Mucosa of stomach (tissue), 1 donor: Measurements from ENCODE around the gene GLRX2.
A peak's percentile ranks its signal among the peaks of the same experiment; 100 is the strongest.

ENCODE experiments used
- H3K27me3 ChIP-seq: one replicate; pipeline ENCODE4 v1.7.0; 2013; ENCODE audit warnings: mild to moderate bottlenecking, low read length; ENCODE audit not compliant: control insufficient read depth, insufficient read depth
- H3K36me3 ChIP-seq: one replicate; pipeline ENCODE4 v1.7.0; 2013; ENCODE audit warnings: low read length; ENCODE audit not compliant: control insufficient read depth, insufficient read depth
- H3K4me1 ChIP-seq: one replicate; pipeline ENCODE4 v1.7.0; 2013; ENCODE audit warnings: mild to moderate bottlenecking, low read length; ENCODE audit not compliant: control insufficient read depth, insufficient read depth
- H3K4me3 ChIP-seq: one replicate; pipeline ENCODE4 v1.7.0; 2013; ENCODE audit warnings: low read length
- H3K9ac ChIP-seq: one replicate; pipeline ENCODE4 v1.7.0; 2013; ENCODE audit warnings: mild to moderate bottlenecking, low read length, moderate library complexity
- H3K9me3 ChIP-seq: one replicate; pipeline ENCODE4 v1.7.0; 2013; ENCODE audit warnings: mild to moderate bottlenecking, low read length, moderate library complexity; ENCODE audit not compliant: control insufficient read depth
- donor health status: Pancreatic carcinoma.

GLRX2 gene

DNA sequence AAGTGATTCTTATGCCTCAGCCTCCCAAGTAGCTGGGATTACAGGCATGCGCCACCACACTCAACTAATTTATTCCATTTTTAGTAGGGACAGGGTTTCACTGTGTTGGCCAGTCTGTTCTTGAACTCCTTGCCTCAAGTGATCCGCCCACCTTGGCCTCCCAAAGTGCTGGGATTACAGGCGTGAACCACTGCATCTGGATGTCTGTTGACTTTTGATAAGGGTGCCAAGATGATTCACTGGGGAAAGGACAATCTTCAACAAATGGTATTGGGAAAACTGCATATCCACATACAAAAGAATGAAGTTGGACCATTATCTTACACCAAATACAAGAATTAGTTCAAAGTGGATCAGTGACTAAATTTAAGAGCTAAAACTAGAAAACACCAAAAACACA lies 26.0 kb downstream of the GLRX2 start:
- no peaks in the 10 kb centered on the region for H3K4me1 ChIP-seq
- no peak overlapping the region for H3K4me3 ChIP-seq
- peaks cover 7% of the 10 kb centered on the region for H3K36me3 ChIP-seq
- H3K9me3 ChIP-seq = no peaks in the 10 kb centered on the region
- no peaks in the 10 kb centered on the region for H3K27me3 ChIP-seq
- no peak overlapping the region for H3K9ac ChIP-seq

DNA sequence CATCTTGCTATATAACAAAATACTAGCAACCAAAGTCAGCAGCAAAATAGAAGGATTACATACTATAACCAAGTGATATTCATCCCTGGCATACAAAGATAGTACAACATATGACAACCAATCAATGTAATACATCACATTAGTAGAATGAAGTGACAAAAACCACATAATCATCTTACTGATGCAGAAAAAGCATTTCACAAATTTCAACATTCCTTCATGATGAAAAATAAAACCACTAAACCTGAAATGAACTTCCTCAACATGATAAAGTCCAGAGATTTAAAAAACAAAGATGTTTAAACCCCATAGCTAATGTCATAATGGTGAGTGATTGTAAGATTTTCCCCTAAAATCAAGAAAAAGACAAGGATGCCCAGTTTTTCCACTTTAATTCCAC lies 27.2 kb downstream of the GLRX2 start:
- peaks cover 7% of the 10 kb centered on the region for H3K36me3 ChIP-seq
- H3K27me3 ChIP-seq = no peaks in the 10 kb centered on the region
- no peak overlapping the region for H3K4me3 ChIP-seq
- no peak overlapping the region for H3K9ac ChIP-seq
- no peaks in the 10 kb centered on the region for H3K9me3 ChIP-seq
- H3K4me1 ChIP-seq = no peaks in the 10 kb centered on the region

DNA sequence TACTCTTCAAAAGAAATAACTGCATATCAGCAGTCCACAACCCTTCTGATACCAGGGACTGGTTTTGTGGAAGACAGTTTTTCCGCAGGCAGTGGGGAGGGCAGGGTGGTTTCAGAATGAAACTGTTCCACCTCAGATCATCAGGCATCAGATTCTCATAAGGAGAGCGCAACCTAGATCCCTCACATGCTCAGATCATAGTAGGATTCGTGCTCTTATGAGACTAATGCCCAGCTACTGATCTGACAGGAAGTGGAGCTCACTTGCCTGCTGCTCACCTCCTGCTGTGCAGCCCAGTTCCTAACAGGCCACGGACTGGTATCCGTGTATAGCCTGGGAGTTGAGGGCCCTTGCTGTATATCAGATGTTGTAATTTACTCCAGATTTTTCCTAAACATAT lies 34.3 kb downstream of the GLRX2 start:
- Histone ChIP-seq H3K9me3 (no peaks in the 10 kb centered on the region), H3K4me1 (no peaks in the 10 kb centered on the region), H3K9ac (no peak overlapping the region), H3K36me3 (no peaks in the 10 kb centered on the region), H3K27me3 (no peaks in the 10 kb centered on the region), H3K4me3 (no peak overlapping the region)

DNA sequence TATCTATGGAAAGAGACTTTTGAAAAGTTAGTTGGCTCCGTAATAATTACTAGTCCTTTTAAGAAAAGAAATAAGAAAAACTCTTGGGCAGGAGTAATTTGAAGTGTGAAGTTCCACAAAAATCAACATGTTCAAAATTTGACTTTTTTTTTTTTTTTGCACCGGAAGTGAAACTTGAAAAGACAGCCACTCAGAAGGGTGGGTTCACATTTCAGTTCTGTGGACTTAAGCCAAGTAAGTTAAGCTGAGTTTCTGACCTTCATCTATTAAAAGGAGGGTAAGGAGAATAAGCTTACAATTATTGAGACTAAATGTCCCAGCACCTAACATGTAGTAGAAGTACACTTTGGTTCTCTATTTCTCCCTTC lies 34.8 kb downstream of the GLRX2 start:
- no peak overlapping the region for H3K4me3 ChIP-seq
- H3K27me3 ChIP-seq = no peaks in the 10 kb centered on the region
- no peaks in the 10 kb centered on the region for H3K4me1 ChIP-seq

DNA sequence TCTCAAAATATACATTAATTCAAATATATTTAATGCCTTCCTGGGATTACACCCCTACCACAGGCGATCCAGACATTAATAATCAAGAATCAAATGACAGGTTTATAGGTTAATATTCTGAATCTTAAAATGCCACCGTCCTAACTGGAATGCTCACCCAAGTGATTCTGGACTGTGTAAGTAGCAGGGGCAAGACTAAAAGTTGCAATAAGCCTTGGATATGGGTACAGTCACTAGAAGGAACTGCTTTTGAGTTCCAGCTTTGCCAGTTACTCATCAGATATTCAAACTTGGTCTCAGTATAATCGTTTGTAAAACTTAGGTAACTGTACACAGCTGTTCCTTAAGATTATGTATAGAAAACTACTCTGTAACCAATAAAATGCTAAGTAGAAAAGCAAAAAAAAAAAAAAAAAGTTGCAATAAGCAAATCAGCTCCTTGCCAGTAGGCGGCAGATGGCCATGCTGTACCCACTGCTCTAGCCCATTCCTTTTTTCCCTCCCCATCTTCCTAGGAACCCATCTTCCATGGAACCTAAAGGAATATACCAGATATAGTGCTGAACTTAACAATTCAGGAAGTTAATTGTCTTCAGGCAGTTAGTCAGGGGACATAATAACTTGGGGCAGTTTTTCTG lies 35.3 kb downstream of the GLRX2 start:
- no peak overlapping the region for H3K4me3 ChIP-seq
- no peaks in the 10 kb centered on the region for H3K4me1 ChIP-seq
- no peaks in the 10 kb centered on the region for H3K27me3 ChIP-seq
- H3K9me3 ChIP-seq = no peaks in the 10 kb centered on the region
- no peaks in the 10 kb centered on the region for H3K36me3 ChIP-seq
- H3K9ac ChIP-seq = no peak overlapping the region

More for the DNA sequence above, 34.8 kb downstream of the GLRX2 start:
- no peaks in the 10 kb centered on the region for H3K36me3 ChIP-seq
- H3K9me3 ChIP-seq = no peaks in the 10 kb centered on the region
- H3K9ac ChIP-seq = no peak overlapping the region

DNA sequence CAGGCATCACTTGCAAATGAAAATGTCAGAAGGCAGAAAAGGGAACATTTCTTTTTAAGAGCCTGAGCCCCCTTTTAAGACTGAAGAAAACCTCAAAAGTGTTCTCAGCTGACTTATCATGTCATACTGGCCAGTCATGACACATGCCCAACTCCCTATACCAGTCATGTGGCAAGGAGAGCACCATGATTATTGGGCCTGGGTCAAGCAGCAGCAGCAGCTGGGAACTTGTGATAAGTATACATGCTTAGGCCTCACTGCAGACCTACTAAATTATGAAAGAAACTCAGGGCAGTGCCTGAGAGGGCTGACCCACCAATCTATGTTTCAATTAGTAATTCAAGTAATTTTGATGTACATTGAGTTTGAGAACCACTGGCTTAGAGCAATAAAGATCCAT lies 37.2 kb downstream of the GLRX2 start:
- Histone ChIP-seq H3K4me1 (no peaks in the 10 kb centered on the region), H3K4me3 (no peak overlapping the region), H3K27me3 (no peaks in the 10 kb centered on the region), H3K36me3 (no peaks in the 10 kb centered on the region), H3K9me3 (no peaks in the 10 kb centered on the region), H3K9ac (no peak overlapping the region)

DNA sequence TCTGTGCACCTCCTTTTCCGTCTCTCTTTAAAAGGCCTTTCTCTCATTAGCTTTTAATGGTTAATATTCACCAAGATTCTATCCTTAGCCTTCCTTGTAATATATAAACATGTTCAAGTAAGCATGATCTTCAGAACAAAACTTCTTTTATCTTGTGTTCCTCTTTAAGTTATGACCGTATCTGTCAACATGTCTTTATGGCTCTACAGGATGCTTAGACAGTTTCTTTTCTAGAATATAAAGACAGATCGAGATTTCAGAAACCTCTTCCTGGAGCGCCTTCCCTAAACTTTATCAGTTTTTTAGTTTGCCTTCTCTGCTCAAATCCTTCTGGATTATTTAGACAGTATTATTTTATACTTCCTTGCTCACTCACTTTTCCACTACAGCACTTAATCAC lies 38.6 kb downstream of the GLRX2 start:
- no peaks in the 10 kb centered on the region for H3K36me3 ChIP-seq
- H3K4me1 ChIP-seq = no peaks in the 10 kb centered on the region
- H3K27me3 ChIP-seq = no peaks in the 10 kb centered on the region
- no peak overlapping the region for H3K9ac ChIP-seq
- no peaks in the 10 kb centered on the region for H3K9me3 ChIP-seq
- no peak overlapping the region for H3K4me3 ChIP-seq

DNA sequence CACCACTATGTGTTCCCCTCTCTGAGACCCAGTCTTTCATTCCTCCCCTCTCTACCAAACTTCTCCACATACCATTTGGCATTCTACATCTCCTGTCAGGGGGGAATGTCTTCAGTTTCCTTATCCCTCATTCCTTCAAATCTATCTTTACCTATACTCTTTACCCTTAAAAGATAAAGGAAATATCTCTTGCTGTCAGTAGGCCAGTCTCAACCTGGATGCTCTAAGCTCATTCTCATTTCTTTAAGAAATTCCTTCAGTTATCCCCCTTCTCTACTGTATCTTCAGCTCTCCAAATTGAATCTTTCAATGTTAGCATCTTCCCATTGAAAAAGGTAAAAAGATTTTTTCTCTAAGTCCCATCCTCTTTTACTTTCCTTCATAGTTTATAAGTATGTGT lies 39.3 kb downstream of the GLRX2 start:
- Histone ChIP-seq H3K27me3 (no peaks in the 10 kb centered on the region), H3K4me1 (no peaks in the 10 kb centered on the region), H3K36me3 (no peaks in the 10 kb centered on the region), H3K9me3 (no peaks in the 10 kb centered on the region), H3K4me3 (no peak overlapping the region), H3K9ac (no peak overlapping the region)

DNA sequence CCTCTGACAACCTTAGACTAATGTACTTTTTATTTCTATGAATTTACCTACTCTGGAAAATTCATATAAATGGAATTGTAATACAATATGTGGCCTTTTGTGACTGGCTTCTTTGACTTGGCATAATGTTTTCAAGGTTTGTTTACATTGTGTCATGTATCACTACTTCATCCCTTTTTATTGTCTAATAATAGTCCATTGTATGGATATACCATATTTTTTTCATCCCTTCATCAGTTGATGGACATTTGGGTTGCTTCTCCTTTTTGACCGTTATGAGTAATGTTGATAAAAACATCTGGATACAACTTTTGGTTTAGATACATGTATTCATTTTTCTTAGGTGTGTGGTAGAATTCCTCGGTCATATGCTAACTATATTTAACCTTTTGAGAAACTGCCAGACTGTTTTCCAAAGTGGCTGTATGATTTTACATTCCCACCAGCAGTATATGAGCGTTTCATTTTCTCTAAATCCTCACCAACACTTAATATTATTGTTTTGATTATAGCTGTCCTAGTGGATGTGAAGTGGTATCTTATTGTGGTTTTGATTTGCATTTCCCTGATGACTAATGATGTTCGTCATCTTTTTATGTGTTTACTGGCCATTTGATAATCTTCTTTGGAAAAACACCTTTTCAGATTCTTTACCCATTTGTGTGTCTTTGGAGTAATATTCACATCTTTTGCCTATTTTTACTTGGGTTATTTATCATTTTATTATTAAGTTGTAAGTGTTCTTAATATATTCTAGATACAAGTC lies 42.3 kb downstream of the GLRX2 start:
- H3K9me3 ChIP-seq = no peaks in the 10 kb centered on the region
- H3K4me1 ChIP-seq = no peaks in the 10 kb centered on the region
- H3K4me3 ChIP-seq = no peak overlapping the region
- H3K36me3 ChIP-seq = no peaks in the 10 kb centered on the region
- no peaks in the 10 kb centered on the region for H3K27me3 ChIP-seq
- H3K9ac ChIP-seq = no peak overlapping the region

DNA sequence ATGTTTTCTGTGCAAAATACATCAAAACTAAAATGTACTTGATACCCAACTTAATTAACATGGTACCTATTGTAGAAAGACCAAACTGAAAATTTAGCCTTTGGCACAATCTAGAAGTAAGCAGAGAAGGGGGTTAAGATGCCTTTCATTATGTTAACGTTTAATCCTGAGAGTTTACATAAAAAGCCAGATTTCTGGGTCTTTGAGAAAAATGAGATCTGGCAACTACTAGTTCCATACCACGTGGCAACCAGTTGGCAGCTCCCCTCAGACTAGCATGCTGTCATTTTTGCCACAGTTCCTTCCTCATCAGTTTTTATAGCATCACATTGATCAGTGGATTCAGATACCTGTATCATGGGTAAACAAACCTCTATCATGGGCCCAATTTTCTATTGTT lies 44.3 kb downstream of the GLRX2 start:
- H3K4me3 ChIP-seq = no peak overlapping the region
- no peaks in the 10 kb centered on the region for H3K27me3 ChIP-seq
- H3K36me3 ChIP-seq = no peaks in the 10 kb centered on the region
- H3K9me3 ChIP-seq = no peaks in the 10 kb centered on the region
- H3K4me1 ChIP-seq = peaks cover 5% of the 10 kb centered on the region
- H3K9ac ChIP-seq = peak overlapping the region; percentile 91

DNA sequence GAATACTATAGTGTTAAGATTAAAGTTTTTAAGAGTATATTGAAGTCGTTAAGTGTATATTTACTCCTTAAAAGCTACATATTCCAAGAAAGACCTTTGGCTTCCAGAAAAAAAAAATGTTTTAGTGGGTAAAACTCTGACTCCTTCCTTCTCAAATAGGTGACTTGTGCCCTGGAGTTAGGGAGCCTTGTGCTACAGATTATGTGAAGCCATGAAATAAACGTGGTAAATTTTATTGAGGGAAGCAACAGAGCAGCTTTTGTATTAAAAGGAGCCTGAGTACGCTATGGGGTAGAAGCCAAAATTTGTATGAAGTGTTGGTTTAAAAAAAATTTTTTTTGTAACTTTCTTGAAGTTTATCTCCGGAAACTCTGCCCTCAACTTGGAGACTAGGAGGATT lies 44.8 kb downstream of the GLRX2 start:
- Histone ChIP-seq H3K4me1 (peaks cover 5% of the 10 kb centered on the region), H3K36me3 (no peaks in the 10 kb centered on the region), H3K27me3 (no peaks in the 10 kb centered on the region), H3K4me3 (peak overlapping the region; percentile 76), H3K9me3 (no peaks in the 10 kb centered on the region), H3K9ac (peak overlapping the region; percentile 91)

DNA sequence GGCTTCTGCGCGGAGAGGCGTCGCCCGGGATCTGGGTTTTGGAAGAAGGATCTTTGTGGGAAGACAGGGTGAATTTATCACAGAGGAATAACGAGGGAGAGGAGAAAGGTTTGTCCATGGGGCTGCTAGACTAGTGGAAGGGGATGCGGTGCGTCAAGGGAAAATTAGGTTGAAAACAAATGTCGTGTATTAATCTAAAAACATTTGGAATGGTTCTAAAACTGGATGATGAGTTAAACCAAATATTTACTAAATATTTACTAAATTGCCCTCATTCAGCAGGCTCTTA lies 45.2 kb downstream of the GLRX2 start:
- Histone ChIP-seq H3K4me1 (peaks cover 5% of the 10 kb centered on the region), H3K4me3 (peak overlapping the region; percentile 76), H3K27me3 (no peaks in the 10 kb centered on the region), H3K36me3 (no peaks in the 10 kb centered on the region), H3K9me3 (no peaks in the 10 kb centered on the region), H3K9ac (peak overlapping the region; percentile 91)
